H1 (cell line): Measurements from ENCODE around the gene AGBL4. TPM values are rescaled to one million over a fixed set of nuclear protein-coding genes. Genes with fewer than 3 reads are reported as not detected.

Source experiments
- BRCA1 ChIP-seq: IDR thresholded peaks from 2 replicates; pipeline ENCODE4 v1.6.1; 2012; ENCODE audit warnings: low read depth, low read length, improper control_type of control experiment
- CBX8 ChIP-seq: fragments of 300-800, 300-1000 bp; sonication (generic); IDR thresholded peaks from 2 replicates; pipeline ENCODE4 v1.7.1; 2016; ENCODE audit warnings: low read depth, low read length, borderline replicate concordance
- CHD7 ChIP-seq: fragments of 300-600 bp; sonication (generic); IDR thresholded peaks from 2 replicates; pipeline ENCODE4 v1.7.1; 2012; ENCODE audit warnings: low read length, moderate library complexity, mild to moderate bottlenecking, inconsistent platforms; ENCODE audit not compliant: insufficient replicate concordance
- CTBP2 ChIP-seq: IDR thresholded peaks from 2 replicates; pipeline ENCODE4 v1.7.0; 2011; ENCODE audit warnings: borderline replicate concordance, mild to moderate bottlenecking, moderate library complexity, mixed read lengths, low read length; ENCODE audit not compliant: insufficient read depth, insufficient read length
- SUZ12 ChIP-seq: fragments of 200-600 bp; sonication (generic); IDR thresholded peaks from 2 replicates; pipeline ENCODE4 v1.6.1; 2012; ENCODE audit warnings: mild to moderate bottlenecking, inconsistent platforms, low read length, moderate library complexity, mixed read lengths
- YY1 ChIP-seq: IDR thresholded peaks from 2 replicates; pipeline ENCODE4 v1.6.1; 2011; ENCODE audit warnings: low read depth, mild to moderate bottlenecking, low read length
- polyA plus RNA-seq, 7 experiments: library from polyadenylated mRNA; depleted of rRNA in 3 of 7; stranded (reverse) in 5 of 7; unstranded in 2 of 7; fragments of >200 nt in 5 of 7; fragments of 200-250 nt in 2 of 7; gene quantifications; 1 replicate in 5 of 7; 2 replicates in 1 of 7; 4 replicates in 1 of 7; pipeline versions ENCODE4 v1.2.1 to v1.2.3, GENCODE V29; 2011 to 2013; ENCODE audit warnings: missing spikeins in 2 of 7, mixed read lengths in 2 of 7
- total RNA-seq: library from RNA; stranded (reverse); fragmentation: NEBNext Ultra II Directional; extraction: Animal tissue kit (Norgen Biotek cat#: 25700); gene quantifications from 2 replicates; pipeline ENCODE4 v1.2.1, GENCODE V29; 2021
- TF ChIP-seq, protein P1 (sequence below), 3 experiments: IDR thresholded peaks; 1 replicate in 2 of 3; 2 replicates in 1 of 3; pipeline versions ENCODE4 v1.5.1 to v1.6.1; 2011; ENCODE audit warnings: low read length in 3 of 3, mild to moderate bottlenecking in 3 of 3, inconsistent platforms in 2 of 3, low read depth in 1 of 3, moderate library complexity in 1 of 3; ENCODE audit not compliant: insufficient read depth in 1 of 3; ENCODE audit errors: control extremely low read depth in 1 of 3

Gene AGBL4
- total and polyA plus RNA-seq, 2 of the 8 experiments (the other 6 are each of a cell fraction or from before 2014, with no cell fraction given), result 0.41 to 0.45 TPM

- TF ChIP-seq, protein P1, sequence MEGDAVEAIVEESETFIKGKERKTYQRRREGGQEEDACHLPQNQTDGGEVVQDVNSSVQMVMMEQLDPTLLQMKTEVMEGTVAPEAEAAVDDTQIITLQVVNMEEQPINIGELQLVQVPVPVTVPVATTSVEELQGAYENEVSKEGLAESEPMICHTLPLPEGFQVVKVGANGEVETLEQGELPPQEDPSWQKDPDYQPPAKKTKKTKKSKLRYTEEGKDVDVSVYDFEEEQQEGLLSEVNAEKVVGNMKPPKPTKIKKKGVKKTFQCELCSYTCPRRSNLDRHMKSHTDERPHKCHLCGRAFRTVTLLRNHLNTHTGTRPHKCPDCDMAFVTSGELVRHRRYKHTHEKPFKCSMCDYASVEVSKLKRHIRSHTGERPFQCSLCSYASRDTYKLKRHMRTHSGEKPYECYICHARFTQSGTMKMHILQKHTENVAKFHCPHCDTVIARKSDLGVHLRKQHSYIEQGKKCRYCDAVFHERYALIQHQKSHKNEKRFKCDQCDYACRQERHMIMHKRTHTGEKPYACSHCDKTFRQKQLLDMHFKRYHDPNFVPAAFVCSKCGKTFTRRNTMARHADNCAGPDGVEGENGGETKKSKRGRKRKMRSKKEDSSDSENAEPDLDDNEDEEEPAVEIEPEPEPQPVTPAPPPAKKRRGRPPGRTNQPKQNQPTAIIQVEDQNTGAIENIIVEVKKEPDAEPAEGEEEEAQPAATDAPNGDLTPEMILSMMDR (IDR thresholded peaks at IDR 0.05; ENCODE audit: control extremely low read depth in 1 of 3, insufficient read depth in 1 of 3, low read depth in 1 of 3, low read length in 3 of 3), result no peak
- no peak for TF ChIP-seq CTBP2
- no peak for TF ChIP-seq YY1
- TF ChIP-seq CBX8, result no peak
- TF ChIP-seq SUZ12, result no peak
- TF ChIP-seq CHD7, result no peak
- TF ChIP-seq BRCA1, result no peak
These were observed 1476.1 kb downstream of the AGBL4 start (continued) for GRCh38 chr1:48547561-48548220.
